Right cardiac atrium (tissue), 5 donors: ENCODE measurements around the gene SYNPR. TPM values are rescaled to one million over a fixed set of nuclear protein-coding genes. Genes with fewer than 3 reads are reported as not detected.

Experiments used
- ATAC-seq, 2 donors: fragments of 200-7000 bp; cut with Tn5 transposase; one replicate each; pipeline versions ENCODE4 v1.8.0 to v1.9.1; 2020; ENCODE audit warnings: moderate library complexity in 2 of 2, mild to moderate bottlenecking in 1 of 2
- DNase-seq, 3 donors: peaks; one replicate each; pipeline ENCODE4 v3.0.0-alpha.2; 2020
- H3K27ac ChIP-seq: one replicate; pipeline ENCODE4 v1.5.1; 2013; ENCODE audit warnings: mild to moderate bottlenecking, low read length, control low read depth, moderate library complexity
- H3K27me3 ChIP-seq: one replicate; pipeline ENCODE4 v1.6.1; 2013; ENCODE audit not compliant: control insufficient read depth, insufficient read depth
- H3K4me1 ChIP-seq: one replicate; pipeline ENCODE4 v1.6.1; 2013; ENCODE audit warnings: low read length; ENCODE audit not compliant: control insufficient read depth, insufficient read depth
- H3K4me3 ChIP-seq: one replicate; pipeline ENCODE4 v1.5.1; 2013; ENCODE audit warnings: low read length, control low read depth
- H3K9me3 ChIP-seq: one replicate; pipeline ENCODE4 v1.6.1; 2013; ENCODE audit warnings: low read length; ENCODE audit not compliant: control insufficient read depth
- WGBS: extraction: QIAGEN DNeasy Blood & Tissue Kit; methylation state at CpG from one replicate; pipeline ENCODE4 v1.1.7; 2013; 5-methylcytosine and 5-hydroxymethylcytosine counted together
- intact Hi-C, 4 donors: fragments of 100-400 bp; cut with DNase I; formaldehyde crosslinking; loops; one replicate each; pipeline versions ENCODE4 v1.11.0 to v1.14.0; 2022 to 2023
- polyA plus RNA-seq: library from polyadenylated mRNA; stranded (reverse); fragments of 200-250 nt; gene quantifications from one replicate; pipeline ENCODE4 v1.2.3, GENCODE V29; 2013
- total RNA-seq, 4 donors: library from RNA; stranded (reverse); fragmentation: NEBNext Ultra II Directional; extraction: Animal tissue kit (Norgen Biotek cat#: 25700); gene quantifications; one replicate each; pipeline ENCODE4 v1.2.1, GENCODE V29; 2021
- donor health status: healthy with polysubstance abuse.
- donor health status: DM: no; HTN: yes; CAD: no.
- donor health status: DM: no; HTN: no; CAD: no.
- donor health status: DM: no; HTN: yes; CAD: no; lungs with severe emphysema.
- donor health status: DM: yes; HTN: yes; CAD: no.

Gene SYNPR
- total and polyA plus RNA-seq, 5 donors, result 3.8 to 14.4 (median 8.2) TPM

- 69% methylated on average over 9 of the region's 9 CpGs for WGBS
- Histone ChIP-seq H3K27me3 (no peaks in the 10 kb centered on the region), H3K27ac (no peak overlapping the region), H3K4me3 (no peak overlapping the region), H3K4me1 (no peaks in the 10 kb centered on the region), H3K9me3 (no peaks in the 10 kb centered on the region)
- DNase-seq, result no peak
- no peak for ATAC-seq
- intact Hi-C loops, result no loop called here
Observed at GRCh38 chr3:63556401-63556800, 278.3 kb downstream of the SYNPR start.

DNA sequence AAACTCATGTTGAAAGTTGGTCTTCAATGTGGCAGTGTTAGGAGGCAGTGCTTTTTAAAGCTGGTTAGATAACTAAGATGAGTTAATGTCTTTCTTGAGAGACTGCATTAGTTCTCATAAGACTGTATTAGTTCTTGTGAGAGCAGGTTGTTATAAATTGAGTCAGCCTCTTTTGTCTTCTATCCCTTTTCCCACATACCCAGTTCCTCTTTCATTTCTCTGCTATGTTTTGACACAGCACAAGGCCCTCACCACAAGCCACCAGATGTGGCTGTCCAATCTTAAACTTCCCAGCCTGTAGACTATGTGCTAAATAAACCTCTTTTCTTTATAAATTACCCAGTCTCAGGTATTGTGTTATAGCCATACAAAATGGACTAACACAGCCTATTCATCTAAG lies 279.8 kb downstream of the SYNPR start:
- Histone ChIP-seq H3K9me3 (no peaks in the 10 kb centered on the region), H3K4me3 (no peak overlapping the region), H3K27me3 (no peaks in the 10 kb centered on the region), H3K27ac (no peak overlapping the region), H3K4me1 (no peaks in the 10 kb centered on the region)
- DNase-seq (no peak), ATAC-seq (no peak)
- intact Hi-C loops, result no loop called here

GRCh38 chr3:63559884-63560283 lies 281.8 kb downstream of the SYNPR start:
- no peaks in the 10 kb centered on the region for H3K27me3 ChIP-seq
- intact Hi-C loops, result no loop called here
- 37% methylated on average over 2 of the region's 2 CpGs for WGBS
- H3K27ac ChIP-seq, result no peak overlapping the region
- H3K9me3 ChIP-seq, result no peaks in the 10 kb centered on the region
- H3K4me3 ChIP-seq, result no peak overlapping the region
- DNase-seq, result no peak
- no peaks in the 10 kb centered on the region for H3K4me1 ChIP-seq
- ATAC-seq, result no peak

GRCh38 chr3:63561879-63562278 lies 283.8 kb downstream of the SYNPR start:
- H3K27ac ChIP-seq, result no peak overlapping the region
- no peaks in the 10 kb centered on the region for H3K27me3 ChIP-seq
- intact Hi-C loops, result no loop called here
- DNase-seq (no peak), ATAC-seq (no peak)
- H3K9me3 ChIP-seq, result no peaks in the 10 kb centered on the region
- H3K4me3 ChIP-seq, result no peak overlapping the region
- WGBS, result 27% methylated on average over 1 of the region's 1 CpG
- H3K4me1 ChIP-seq, result no peaks in the 10 kb centered on the region

DNA sequence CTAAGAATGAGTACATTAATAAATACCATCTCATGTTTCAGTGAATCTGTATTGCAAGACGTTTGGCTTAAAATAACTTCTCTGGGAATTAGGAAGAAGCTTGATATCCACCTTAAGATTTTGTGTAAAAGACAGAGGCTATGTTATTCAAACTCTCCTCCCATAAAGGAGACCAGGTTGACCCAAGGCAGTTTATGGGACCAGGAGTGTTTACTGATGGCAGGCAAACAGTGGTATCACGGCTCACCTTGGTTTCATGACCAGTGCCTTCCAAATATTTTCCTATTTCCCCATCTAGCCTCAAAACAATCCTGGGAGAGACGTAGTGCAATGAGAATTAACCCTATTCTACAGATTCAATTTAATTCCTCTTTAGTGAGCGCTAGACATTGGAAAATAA lies 284.2 kb downstream of the SYNPR start:
- no peaks in the 10 kb centered on the region for H3K27me3 ChIP-seq
- no peak overlapping the region for H3K27ac ChIP-seq
- no peak for ATAC-seq
- no peaks in the 10 kb centered on the region for H3K4me1 ChIP-seq
- WGBS, result 74% methylated on average over 4 of the region's 4 CpGs
- H3K9me3 ChIP-seq, result no peaks in the 10 kb centered on the region
- intact Hi-C loops, result no loop called here
- DNase-seq, result no peak
- H3K4me3 ChIP-seq, result no peak overlapping the region

DNA sequence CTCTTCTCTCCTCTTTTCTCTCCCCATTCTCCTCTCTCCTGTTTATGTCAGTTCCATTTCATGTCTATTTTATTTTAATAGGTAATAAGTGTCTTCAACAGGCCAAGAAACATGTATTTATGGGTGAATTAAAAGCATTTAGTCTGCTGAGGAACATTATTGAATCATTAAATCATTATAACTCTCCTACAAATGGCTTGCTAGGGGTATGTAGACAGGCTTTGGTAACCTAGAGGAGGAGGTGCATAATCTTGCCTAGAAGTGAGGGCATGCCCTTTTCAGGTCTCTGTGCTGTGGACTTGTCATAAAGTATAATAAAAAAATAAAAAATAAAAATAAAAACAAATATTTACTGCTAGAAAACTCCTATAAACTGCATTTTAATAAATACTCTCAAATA lies 285.5 kb downstream of the SYNPR start:
- DNase-seq (no peak), ATAC-seq (no peak)
- Histone ChIP-seq H3K27me3 (no peaks in the 10 kb centered on the region), H3K4me3 (no peak overlapping the region), H3K4me1 (no peaks in the 10 kb centered on the region), H3K9me3 (no peaks in the 10 kb centered on the region), H3K27ac (no peak overlapping the region)
- intact Hi-C loops, result no loop called here

GRCh38 chr3:63565220-63565619 lies 287.1 kb downstream of the SYNPR start:
- Histone ChIP-seq H3K9me3 (no peaks in the 10 kb centered on the region), H3K4me1 (no peaks in the 10 kb centered on the region), H3K4me3 (no peak overlapping the region), H3K27me3 (no peaks in the 10 kb centered on the region), H3K27ac (no peak overlapping the region)
- no peak for DNase-seq
- intact Hi-C loops, result no loop called here
- WGBS, result 79% methylated on average over 6 of the region's 6 CpGs
- no peak for ATAC-seq

- WGBS, result 62% methylated on average over 3 of the region's 3 CpGs
- Histone ChIP-seq H3K9me3 (no peaks in the 10 kb centered on the region), H3K4me3 (no peak overlapping the region), H3K27me3 (no peaks in the 10 kb centered on the region), H3K27ac (no peak overlapping the region), H3K4me1 (no peaks in the 10 kb centered on the region)
- DNase-seq (no peak), ATAC-seq (no peak)
- intact Hi-C loops, result no loop called here
Observed at GRCh38 chr3:63571682-63572081, 293.6 kb downstream of the SYNPR start.

GRCh38 chr3:63576846-63577245 lies 298.7 kb downstream of the SYNPR start:
- Histone ChIP-seq H3K27me3 (no peaks in the 10 kb centered on the region), H3K9me3 (no peaks in the 10 kb centered on the region), H3K4me1 (no peaks in the 10 kb centered on the region), H3K27ac (no peak overlapping the region), H3K4me3 (no peak overlapping the region)
- 82% methylated on average over 2 of the region's 2 CpGs for WGBS
- intact Hi-C loops, result no loop called here
- ATAC-seq (no peak), DNase-seq (no peak)

GRCh38 chr3:63578858-63579257 lies 300.8 kb downstream of the SYNPR start:
- DNase-seq (no peak), ATAC-seq (no peak)
- H3K9me3 ChIP-seq, result no peaks in the 10 kb centered on the region
- intact Hi-C loops, result no loop called here
- no peaks in the 10 kb centered on the region for H3K4me1 ChIP-seq
- WGBS, result 40% methylated on average over 2 of the region's 2 CpGs
- H3K27me3 ChIP-seq, result no peaks in the 10 kb centered on the region
- no peak overlapping the region for H3K27ac ChIP-seq
- no peak overlapping the region for H3K4me3 ChIP-seq

DNA sequence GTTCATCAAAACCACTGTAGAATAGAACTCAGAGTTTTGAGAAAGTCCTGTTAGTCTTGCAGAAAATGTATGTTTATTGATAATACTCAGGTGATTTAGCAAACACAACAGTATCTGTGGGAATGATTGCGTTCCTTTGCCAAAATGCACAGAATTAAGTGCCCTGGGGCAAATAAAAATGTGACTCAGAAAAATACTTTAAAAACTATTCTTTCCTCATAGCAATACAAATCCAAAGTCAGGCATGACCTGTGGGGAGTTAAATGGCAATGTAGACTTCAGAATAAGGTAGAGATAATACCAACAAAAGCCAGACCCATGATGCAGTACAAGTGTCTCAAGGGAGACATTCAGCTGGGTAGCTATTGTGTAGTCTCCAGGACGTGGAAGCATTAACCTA lies 302.0 kb downstream of the SYNPR start:
- Histone ChIP-seq H3K4me3 (no peak overlapping the region), H3K9me3 (no peaks in the 10 kb centered on the region), H3K4me1 (no peaks in the 10 kb centered on the region), H3K27me3 (no peaks in the 10 kb centered on the region), H3K27ac (no peak overlapping the region)
- intact Hi-C loops, result no loop called here
- no peak for ATAC-seq
- DNase-seq, result no peak
- 67% methylated on average over 2 of the region's 2 CpGs for WGBS

- no peak overlapping the region for H3K27ac ChIP-seq
- no peak overlapping the region for H3K4me3 ChIP-seq
- DNase-seq, result no peak
- no peaks in the 10 kb centered on the region for H3K9me3 ChIP-seq
- no peak for ATAC-seq
- no peaks in the 10 kb centered on the region for H3K4me1 ChIP-seq
- 86% methylated on average over 3 of the region's 3 CpGs for WGBS
- intact Hi-C loops, result no loop called here
- H3K27me3 ChIP-seq, result no peaks in the 10 kb centered on the region
Observed at GRCh38 chr3:63582943-63583500, 304.9 kb downstream of the SYNPR start.
